SHP77 (cell line): ENCODE data around the gene GARIN5A.
A peak's percentile ranks its signal among the peaks of the same experiment; 100 is the strongest.

Experiments used
- DNase-seq, 2 experiments: peaks; one replicate each; lab custom pipeline; 2025; lab: John Stamatoyannopoulos, UW

GARIN5A gene

DNA sequence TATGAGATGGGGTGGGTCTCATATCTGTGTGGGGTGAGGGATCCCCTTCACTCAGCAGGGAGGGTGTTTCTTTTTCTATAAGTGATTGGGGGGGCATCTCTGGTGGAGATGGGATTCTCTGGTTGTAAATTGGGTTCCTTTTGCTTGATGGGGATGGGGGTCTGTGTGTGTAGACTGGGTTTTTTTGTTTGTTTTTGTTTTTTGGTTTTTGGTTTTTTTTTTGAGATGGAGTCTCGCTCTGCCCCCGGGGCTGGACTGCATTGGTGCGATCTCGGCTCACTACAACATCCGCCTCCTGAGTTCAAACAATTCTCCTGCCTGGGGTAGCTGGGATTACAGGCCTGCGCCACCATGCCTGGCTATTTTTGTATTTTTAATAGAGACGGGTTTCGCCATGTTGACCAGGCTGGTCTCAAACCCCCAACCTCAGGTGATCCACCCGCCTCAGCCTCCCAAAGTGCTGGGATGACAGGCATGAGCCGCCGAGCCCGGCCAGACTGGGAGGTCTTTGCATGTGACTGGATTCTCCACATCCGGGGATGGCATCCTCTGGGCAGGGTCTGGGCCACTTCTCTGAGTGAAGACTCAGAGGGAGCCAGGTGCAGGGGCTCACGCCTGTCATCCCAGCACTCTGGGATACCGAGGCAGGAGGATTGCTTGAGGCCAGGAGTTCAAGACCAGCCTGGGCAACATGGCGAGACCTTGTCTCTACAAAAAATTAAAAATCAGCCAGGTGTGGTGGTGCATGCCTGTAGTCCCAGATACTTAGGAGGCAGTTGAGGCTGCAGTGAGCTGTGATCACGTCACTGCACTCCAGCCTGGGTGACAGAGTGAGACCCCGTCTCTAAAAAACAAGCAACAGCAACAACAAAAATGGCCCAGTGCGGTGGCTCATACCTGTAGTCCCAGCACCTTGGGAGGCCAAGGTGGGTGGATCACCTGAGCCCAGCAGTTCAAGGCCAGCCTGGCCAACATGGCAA, 43.2 kb downstream of the GARIN5A start:
- DNase-seq, result no peak

- DNase-seq, result no peak
Observed at GRCh38 chr19:50432221-50433028, 44.2 kb downstream of the GARIN5A start, which contains the start of gene MYBPC2. Gene MYBPC2 (plus strand): TSS chr19:50432892. CDS start chr19:50432954, 62 bp downstream.

DNA sequence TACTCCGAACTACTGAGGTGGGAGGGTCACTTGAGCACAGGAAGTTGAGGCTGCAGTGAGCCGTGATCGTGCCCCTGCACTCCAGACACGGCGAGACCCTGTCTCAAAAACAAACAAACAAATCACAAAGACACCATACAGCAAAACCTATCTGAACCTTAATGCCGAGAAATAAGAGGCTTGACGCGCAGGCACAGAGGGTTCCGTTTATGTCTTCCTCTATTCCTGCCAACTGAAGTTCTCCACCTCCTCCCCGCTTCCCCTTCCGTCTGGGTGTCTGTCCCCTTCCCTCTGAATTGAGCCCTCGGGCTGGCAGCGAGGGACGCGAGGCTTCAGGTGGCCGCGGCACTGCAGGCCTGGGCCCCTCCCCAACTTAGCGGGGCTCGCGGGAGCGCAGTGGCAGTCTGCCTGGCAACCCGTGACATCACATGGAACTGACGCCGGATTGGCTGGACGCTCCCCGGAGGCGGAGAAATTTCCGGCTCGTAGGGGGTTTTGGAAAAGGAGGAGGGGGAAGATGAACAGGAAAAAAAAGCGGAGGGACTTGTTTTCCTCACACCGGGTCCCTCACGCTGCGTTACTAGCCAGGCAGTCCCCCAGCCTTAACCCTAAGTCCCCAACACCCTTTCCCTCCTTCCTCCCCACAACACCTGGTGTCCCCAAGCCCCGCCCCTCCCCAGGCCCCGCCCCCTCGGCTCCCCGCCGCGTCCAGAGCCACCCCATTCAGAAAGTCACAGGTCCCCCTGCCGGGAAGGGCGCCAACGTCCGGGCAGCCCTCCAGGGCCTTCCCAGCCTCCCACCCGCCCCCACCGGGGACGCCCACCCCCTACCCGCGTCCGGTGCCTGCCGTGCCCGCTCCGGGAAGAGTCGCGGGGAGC, 45.1 kb downstream of the GARIN5A start:
- peak; percentile 79 to 84 for DNase-seq

DNA sequence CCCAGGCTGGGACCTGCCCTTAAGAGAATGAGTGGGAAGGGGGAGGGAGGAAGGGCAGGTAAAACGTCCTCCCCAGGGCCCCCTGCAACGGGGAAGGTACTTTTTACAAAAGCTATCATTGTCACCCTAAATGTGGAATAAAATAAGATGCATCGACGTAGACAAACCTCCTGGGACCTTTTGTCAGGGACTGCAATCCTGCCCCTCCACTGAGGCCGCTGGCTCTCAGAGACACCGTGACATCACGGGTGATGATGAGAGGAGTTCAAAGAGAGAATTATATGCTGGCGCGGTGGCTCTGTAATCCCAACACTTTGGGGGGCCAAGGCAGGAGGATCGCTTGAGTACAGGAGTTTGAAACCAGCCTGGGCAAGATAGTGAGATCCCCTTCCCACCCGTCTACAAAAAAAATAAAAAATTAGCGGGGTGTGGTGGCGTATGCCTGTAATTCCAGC, 45.7 kb downstream of the GARIN5A start:
- DNase-seq, result no peak

DNA sequence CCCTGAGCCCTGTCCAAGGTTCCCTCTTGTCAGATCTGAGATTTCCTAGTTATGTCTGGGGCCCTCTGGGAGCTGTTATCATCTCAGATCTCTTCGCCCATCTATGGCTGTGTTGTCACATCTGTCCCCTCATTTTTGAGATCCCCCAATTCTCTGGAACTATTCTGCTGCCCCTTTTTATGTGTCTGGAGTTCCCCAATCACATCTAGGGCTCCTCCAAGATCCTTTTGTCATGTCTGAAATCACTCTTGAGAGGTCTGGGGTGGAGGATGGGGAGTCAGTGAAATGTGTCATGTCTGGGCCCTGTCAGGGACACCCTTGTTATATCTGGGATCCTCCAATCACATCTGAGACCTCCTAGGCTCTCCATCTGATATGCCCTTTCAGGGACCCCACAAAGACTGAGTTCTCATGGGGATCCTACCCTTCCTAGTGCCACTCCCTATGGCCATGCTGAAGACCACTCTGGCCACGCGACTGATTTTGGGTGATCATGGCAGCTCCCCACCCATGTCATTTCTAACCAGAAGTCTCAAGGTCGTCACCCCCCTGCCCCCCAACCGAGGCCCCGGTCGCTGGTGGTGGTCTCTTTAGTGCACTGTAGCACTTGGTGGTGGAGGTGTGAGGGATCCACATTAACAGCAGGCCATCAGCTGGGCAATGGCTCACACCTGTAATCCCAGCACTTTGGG, 47.7 kb downstream of the GARIN5A start:
- DNase-seq, result no peak

GRCh38 chr19:50427997-50428425, 48.6 kb downstream of the GARIN5A start:
- no peak for DNase-seq

DNA sequence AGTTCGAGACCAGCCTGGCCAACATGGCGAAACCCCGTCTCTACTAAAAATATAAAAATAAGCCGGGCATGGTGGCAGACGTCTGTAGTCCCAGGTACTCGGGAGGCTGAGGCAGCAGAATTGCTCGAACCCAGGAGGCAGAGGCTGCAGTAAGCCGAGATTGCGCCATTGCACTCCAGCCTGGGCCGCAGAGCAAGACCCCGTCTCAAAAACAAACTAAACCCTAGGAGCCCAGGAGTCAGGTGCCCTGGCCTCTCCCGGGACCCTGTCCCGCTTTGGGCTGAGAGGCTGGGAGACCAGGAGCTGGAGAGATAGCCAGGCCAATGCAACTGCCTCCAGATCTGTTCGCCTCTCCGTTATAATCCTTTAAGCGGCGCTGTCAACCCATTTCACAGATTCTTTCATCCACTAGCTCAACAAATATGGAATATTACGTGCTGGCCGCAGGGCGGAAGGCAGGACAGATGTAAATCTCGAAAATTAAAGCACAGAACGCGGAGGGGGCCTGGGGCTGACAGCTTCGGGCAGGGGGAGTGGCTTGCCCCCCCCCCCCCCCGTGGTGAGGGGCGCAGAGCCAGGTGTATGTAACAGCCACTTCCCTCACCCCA, 49.2 kb downstream of the GARIN5A start:
- no peak for DNase-seq

DNA sequence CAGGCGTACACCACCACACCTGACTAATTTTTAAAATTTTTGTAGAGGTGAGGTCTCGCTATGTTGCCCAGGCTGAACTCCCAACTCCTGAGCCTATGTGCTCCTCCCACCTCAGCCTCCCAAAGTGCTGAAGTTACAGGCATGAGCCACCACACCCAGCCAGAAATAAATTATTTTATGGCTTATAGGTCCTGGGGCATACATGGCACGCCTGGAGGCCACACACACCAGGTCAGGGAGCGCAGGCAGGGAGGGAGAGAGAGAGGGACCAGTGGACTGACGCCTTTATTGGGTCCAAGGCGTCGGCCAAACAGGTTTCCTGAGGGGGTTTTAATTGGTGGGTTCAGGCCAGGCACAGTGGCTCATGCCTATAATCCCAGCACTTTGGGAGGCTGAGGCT, 51.1 kb downstream of the GARIN5A start:
- DNase-seq, result no peak

- no peak for DNase-seq
Observed at GRCh38 chr19:50423279-50424113, 53.2 kb downstream of the GARIN5A start.

DNA sequence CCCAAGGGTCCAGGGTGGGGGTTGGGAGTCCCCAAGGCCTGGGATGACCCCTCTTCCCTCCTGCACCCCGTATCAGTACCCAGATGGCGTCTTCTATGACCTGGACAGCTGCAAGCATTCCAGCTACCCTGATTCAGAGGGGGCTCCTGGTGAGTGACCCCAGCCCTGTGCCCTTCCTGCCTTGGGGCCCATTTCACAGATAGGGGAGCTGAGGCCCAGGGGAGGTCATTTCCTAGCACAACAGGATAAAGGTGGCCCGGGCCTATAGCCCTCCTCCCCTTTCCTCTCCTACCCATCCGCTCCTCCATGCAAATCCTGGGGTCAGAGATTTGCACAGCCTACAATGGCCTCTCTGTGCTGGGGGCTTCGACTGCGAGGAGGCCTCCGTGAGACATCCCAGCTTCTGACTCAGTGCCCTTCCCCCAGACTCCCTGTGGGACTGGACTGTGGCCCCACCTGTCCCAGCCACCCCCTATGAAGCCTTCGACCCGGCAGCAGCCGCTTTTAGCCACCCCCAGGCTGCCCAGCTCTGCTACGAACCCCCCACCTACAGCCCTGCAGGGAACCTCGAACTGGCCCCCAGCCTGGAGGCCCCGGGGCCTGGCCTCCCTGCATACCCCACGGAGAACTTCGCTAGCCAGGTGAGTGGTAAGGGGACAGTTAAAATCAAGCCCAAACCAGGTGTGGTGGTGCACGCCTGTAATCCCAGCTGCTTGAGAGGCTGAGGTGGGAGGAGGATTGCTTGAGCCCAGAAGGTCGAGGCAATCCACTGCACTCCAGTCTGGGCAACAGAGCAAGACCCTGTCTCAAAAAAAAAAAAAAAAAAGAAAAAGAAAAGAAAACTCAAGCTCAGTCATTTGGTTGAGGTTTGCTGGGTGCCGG, 54.0 kb downstream of the GARIN5A start:
- no peak for DNase-seq

DNA sequence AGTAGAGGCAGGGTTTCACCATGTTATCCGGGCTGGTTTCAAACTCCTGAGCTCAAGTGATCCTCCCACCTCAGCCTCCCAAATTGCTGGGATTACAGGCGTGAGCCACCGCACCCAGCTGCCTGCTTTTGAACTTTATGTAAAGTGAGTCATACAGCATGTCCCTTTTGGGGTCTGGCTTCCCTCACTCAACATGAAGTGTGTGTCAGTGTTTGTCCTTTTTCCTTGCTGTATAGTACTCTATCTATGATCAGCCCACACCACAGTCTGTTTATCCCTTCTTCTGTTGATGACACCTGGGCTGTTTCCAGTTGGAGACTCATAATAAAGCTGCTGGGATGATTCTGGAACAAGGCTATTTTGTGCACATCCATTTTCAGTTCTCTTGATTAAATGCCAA, 55.8 kb downstream of the GARIN5A start:
- no peak for DNase-seq

GRCh38 chr19:50420127-50420526, 56.5 kb downstream of the GARIN5A start:
- no peak for DNase-seq

DNA sequence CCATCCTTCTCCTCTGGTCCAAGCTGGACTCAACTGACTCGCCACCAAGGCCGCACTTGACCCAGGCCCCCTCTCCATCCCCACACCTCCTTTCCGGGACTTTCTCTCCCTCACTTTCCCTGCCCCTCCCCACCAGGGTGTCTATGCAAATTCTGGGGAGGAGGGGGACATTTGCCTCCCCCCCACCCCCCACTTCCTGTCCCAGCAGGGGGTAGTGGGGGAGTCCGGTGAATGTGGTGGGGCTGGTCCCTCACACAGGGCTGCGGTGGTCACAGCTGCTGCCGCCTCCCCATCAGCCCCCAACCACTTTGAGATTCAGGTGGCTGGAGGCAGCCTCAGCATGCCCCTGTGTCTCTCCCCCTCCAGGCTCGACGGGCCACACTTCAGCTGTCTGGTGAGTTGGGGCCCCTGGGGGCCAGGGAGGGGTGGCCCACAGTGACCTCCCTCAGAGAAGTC, 57.0 kb downstream of the GARIN5A start:
- no peak for DNase-seq

DNA sequence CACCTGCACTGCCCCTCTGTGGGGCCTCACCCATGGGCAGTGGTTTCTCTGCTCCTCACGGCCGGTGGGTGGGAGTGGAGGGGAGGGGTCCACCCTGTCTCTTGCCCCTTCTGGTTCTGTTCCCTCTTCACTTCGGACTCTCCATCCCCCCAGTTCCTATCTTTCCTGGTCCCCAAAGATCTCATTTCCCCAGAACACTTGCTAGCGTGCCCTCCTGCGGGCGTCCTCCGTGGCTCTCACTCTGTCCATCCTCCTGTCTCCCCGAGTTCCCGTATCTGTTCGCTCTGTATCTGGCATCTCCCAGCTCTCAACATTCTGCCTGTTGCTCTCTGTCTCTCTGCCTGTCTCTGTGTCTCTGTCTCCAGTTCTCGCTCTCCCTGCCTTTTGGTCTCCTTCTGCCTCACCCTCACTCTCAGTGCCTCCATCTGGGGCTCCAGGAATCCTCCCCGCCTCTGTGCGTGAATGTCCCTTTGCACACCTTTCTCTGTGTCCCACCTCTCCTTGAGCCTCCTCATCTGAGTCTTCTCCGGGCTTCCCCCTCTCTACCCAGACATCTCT, 57.5 kb downstream of the GARIN5A start:
- DNase-seq, result no peak

DNA sequence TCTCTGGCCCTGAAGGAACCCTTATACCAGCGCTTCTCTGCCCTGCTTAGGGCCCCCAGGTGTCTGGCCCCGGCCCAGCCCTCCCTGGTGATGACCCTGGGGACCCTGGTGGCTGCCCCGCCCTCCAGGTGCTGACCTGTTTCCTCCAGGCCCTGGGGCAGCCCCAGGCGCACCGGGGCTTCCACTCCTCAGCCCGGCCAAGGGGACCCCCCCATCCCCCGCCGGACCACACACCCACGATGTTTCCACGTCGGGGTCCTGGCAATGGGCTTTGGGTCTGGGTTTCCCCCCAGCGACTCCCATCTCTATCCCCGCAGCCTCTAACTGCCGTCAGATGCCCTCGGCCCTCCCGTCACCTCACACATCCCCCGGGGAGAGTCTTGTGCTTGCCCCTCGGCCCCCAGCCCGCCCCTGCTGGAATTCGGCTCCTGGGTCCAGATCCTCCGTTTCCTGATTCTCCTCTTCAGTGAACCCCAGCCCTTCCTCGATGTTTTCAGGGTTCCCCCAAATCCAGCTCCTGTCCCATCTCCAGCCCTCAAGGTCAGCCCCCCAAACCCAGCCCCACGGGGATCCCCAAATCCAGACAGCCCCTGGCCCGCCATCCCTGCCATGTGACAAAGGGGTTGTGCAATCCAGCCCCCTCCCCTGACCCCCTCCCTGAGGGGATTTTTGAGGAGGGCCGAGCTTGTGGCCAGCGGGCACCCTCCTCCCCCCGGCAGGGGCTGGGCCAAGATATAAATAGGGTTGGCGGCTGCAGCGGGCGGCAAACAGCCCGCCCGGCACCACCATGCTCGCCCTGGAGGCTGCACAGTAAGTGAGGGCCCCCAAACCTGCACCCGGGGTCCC, 58.2 kb downstream of the GARIN5A start, which contains the start of gene SPIB:
Gene SPIB, plus strand, starts transcription at position 763 of the 846 bp plus-strand sequence. Its CDS starts 25 bp downstream, at position 788.
- DNase-seq, result no peak

GRCh38 chr19:50417111-50418081, 59.3 kb downstream of the GARIN5A start:
- no peak for DNase-seq
